Kidney glomerular epithelial cell (primary cell): ENCODE results near the gene DLGAP5.

Experiments used
- DNase-seq: peaks from one replicate; lab custom pipeline; 2025; lab: John Stamatoyannopoulos, UW

DLGAP5 gene

DNA sequence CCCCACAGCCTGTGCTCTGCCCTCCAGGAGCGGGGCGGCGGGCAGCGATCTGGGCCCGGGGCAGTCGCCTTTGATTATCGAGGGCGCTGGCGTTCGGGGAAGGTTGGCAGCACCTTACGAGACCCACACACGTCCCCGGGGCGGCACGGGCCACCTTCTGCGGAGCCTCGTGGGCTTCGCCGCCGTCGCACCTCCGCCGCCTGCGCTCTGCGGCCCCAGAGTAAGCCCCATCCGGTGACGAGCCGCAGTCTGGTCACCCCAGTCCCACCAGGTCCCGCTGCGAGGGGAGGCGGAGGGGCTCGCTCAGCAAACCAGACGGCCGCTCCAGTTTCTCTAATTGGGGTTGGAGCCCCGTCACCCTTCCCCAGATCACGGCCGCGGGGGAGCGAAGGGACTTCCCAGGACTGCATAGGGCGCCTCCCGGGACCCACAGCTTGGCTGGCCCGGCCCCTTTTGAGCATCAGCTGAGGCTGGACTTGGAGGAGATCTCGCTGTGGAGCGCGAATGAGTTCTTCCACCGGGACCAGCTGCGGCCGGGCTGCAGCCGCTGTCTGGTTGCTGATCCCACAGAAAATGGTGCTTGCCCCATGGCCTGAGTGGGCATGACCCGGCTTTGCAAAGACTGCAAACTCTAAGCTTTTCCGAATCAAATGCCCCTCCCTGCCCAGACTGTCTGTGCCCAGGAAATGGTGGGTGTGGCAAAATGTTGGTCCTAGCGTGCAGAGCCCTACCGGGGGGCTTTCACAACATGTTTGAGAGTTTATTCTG, 61.8 kb downstream of the DLGAP5 start:
- peak; percentile 30 for DNase-seq

DNA sequence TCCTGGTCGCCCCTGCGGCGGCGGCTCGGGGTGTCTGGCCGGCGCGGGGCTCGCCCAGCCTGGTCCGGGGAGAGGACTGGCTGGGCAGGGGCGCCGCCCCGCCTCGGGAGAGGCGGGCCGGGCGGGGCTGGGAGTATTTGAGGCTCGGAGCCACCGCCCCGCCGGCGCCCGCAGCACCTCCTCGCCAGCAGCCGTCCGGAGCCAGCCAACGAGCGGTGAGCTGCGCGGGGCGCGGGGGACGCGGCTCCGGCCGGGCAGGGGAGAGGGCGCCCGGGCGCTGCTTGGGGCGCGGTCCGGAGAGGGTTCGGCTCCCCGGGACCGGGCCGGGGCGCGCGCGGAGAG, 62.3 kb downstream of the DLGAP5 start, which contains the start of gene LGALS3:
Gene LGALS3 (plus strand): TSS at position 167 of the 342 bp plus-strand sequence. CDS start 8,122 bp downstream, outside the sequence.
- DNase-seq = peak; percentile 18

DNA sequence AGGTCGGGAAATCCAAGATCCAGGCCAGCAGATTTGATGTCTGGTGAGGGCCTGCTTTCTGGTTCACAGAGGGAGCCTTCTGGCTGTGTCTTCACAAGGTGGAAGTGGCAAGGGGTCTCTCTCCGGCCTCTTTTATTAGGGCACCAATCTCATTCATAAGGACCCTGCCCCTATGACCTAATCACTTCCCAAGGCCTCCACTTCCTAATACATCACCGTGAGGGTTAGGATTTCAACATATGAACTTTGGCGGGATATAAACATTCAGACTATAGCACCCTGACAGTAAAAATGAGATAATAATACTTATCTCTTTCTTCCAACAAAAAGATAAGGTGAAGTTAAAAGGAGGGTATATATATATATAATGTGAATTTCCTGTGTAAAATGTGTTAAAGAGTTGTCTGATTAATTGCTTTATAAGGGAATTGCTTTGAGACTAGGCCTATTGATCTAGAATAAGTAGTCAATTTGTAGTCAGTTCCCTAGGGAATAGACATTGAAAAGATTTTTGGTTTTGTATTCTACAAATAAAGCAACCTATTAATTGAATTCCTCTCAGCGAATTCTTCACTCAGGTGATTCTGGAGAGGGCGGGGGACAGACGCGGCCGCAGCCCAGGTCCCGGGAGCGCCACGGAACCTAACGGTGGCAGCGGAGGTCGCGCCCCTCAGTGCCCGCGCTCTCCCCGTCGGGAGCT, 62.8 kb downstream of the DLGAP5 start:
- DNase-seq = no peak

DNA sequence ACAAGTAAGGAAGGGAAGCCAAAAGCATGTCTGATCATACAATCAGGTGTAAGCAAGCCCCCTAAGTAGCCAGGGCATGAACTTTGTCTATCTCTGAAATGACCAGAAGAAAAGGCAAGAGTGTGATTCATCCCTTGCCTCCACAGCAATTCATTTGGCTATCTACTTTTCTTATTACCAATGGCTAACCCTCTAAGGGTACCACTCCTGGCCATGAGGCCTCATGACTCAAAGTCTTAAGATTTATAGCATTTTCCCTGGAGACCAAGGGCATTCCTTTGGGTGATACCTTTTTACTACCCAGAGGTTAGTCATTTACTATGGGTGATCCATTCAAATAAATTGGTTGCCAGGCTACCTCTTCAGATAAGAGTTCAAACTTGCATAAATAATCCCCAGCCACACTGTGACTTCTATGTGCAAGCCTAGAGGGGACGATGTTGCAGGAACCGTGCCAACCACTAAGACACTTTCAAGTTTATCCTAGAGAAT, 63.9 kb downstream of the DLGAP5 start:
- DNase-seq = peak; percentile 83

DNA sequence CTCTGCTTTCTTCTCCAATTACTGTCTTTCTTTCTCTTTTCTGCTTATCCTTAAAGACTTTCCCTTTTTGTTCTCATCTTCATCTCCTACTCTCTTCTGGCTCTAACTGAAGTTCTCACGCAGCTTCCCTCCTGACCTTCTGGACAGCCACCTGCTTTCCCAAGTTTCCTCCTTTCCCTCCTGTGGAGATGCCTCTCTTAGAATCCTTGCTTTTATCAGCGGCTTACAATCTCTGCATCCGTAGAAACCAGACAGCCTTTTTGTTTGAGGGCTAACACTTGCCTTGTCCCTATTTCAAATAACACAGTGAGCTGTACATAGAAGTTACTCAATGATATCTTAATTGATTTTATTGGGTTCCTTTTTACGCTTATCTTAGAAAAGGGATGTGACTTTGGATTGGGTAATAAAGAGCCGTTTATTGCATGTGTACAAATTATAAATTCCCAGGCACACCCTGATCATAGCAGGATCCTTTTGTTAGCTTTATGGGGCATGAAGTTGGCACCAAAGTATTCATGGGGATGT, 64.4 kb downstream of the DLGAP5 start:
- no peak for DNase-seq

DNA sequence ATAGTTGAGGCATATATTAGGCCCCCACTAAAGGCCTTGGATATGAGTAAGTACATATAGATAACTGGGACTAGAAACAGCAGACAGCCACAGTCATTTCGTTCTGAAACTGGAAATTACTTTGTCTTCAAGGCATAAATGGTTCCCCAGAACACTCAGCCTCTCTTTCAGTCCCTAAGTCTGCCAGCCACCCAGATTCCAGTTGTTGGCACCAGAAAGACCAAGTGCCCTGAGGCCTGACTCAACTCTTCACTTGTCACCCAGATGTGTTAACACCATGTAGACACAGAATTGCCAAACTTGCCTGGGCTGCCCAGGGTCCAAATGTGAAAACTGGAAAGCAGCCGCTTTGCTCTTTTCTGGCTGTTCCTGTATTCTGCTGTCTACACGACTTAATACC, 65.4 kb downstream of the DLGAP5 start:
- no peak for DNase-seq

DNA sequence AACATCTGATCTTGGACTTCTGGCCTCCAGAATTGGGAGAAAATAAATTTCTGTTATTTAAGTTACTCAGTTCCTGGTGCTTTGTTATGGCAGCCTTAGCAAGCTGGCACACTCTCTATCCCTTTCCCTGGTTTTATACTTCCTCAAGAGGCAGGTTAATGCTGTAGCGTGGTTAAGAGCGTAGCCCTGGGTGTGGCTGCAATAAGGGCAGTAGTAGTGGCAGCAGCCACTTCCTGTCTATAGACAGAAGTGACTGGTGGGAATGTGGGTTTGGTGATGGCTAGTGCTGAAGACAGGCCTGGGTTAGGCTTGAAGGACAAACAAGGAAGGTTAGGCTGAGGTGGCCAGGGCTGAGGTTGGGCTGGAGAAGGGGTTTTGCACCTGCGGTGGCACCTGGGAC, 66.0 kb downstream of the DLGAP5 start:
- DNase-seq = no peak

DNA sequence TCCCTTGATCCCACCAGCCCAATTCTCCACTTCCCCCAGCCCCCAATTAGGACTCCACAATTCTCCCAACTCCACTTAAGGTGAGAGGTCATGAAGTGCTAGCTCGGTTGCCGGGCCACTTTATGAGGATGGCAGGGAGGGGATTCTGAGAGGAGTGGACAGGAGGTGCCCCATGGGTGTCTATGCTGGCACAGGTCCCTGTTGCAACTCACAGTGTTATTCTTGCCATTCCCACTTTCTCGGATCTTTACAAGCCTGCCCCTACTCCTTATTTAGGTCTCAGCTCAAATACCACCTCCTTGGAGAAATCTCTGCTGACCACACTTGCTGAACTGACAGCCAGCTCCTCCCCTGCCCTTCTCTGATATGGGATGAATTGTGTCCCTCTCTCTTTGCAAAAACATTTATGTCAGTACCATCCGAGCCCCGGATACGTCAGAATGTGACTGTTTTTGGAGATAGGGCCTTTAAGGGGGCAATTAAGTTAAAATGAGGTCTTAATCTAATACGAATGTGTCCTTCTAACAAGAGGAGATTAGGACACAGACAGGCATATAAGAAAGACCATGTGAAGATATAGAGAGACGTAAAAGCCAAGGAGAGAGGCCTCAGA, 66.5 kb downstream of the DLGAP5 start:
- DNase-seq = no peak

DNA sequence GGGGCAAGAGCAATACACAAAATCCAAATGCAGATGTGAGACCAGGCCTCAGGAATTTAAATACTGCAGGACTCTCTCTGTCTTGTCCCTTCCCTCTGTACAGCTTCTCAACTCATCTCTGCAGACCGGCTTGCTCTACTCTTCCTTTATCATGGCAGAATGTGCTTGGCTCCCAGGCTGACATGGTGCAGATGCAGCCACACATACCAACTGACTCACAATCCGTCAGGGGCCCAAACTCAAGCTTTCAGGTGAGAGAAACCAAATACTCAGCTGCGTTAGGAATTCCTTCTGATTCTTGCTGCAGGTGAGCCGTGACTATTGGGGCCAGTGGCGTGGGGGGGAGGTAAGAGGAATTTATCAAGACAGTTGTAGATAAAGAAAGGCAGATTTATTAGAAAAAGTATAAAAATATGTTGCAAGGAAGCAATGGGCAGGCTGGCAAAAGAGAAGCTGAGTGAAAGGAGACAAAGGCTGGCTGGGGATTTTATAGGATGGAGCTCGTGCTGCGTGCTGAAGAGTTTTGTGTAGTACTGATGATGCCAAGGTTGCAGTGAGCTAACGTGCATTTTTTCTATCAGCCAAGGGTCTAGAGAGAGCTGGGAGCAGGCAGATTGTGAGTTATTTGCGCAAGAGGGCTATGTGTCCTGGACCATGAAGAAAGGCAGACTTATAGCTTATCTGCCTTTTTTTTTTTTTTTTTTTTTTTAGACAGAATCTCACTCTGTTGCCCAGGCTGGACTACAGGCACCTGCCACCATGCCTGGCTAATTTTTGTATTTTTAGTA, 67.3 kb downstream of the DLGAP5 start:
- DNase-seq = no peak

DNA sequence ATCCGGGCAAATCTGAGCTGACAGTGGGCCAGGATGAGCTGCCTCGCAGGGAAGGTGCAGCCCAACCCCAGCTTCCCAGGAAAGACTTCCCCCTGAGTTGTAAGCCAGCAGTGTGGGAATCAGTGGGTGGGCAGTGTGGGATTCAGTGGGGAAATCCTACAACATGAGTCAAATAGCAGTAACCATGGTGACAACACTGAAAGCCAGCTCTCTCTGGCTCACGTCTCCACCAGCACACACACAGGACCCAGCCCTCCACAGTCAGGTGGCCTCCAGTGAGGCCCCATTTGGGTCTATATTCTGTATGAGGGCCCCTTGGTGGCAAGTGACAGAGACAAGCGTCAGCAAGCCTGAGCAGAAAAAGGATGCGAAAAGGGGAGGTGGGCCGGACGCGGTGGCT, 68.3 kb downstream of the DLGAP5 start:
- DNase-seq = peak; percentile 79

DNA sequence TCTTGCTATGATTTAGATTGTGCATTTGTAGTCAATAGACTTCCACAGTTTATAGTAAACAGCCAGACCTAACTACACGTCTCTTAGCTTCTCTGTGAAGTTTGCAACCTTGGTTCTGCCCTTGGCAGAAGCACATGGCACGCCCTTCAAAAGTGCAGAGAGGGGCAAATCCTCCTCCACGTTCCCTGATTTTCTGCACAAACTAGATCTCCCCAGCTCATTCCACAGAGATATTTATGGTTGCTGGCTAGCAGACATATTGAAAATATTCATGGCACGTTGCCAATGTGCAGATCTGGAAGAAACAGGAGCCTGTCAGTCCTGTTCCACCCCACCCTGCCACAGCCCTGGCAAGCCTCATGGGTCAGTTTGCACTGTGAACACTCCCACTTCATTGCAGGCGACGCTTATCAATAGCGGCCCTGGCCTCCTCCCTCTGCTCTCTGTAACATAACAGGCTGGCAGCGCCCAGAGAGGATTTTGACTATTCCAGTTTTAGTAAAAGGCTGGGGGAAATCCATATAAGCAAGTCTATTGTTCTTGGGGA, 68.9 kb downstream of the DLGAP5 start:
- DNase-seq = peak; percentile 7

DNA sequence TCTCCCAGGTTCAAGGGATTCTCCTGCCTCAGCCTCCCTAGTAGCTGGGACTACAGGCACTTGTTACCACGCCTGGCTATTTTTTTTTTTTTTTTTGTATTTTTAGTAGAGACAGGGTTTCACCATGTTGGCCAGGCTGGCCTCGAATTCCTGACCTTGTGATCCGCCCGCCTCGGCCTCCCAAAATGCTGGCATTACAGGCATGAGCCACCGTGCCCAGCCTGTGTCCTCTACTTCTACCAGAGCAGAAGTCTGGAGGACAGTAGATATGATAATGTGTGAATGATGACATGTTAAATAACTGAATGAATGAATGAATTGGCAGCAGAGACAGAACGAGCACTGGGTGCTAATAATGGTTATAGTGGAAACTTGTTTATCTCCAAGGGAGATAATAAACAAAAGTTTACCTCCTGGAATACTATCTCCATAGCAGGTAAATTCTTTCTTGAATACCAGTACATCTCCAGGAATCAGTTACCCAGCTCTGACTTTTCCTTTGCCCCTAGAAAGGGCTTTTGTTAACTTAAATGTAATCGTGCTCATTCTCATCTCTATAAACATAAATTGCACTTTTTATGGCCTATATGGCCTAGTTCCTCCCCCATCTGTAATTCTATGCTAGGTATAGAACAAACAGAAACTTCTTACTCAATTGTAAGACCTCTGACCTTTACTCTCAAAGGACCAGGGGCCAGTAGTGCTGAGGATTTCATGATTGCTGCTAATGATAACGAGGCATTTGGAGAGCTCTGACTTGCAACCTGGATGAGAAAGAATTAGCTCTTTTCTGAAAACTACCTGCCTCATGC, 69.6 kb downstream of the DLGAP5 start:
- no peak for DNase-seq

DNA sequence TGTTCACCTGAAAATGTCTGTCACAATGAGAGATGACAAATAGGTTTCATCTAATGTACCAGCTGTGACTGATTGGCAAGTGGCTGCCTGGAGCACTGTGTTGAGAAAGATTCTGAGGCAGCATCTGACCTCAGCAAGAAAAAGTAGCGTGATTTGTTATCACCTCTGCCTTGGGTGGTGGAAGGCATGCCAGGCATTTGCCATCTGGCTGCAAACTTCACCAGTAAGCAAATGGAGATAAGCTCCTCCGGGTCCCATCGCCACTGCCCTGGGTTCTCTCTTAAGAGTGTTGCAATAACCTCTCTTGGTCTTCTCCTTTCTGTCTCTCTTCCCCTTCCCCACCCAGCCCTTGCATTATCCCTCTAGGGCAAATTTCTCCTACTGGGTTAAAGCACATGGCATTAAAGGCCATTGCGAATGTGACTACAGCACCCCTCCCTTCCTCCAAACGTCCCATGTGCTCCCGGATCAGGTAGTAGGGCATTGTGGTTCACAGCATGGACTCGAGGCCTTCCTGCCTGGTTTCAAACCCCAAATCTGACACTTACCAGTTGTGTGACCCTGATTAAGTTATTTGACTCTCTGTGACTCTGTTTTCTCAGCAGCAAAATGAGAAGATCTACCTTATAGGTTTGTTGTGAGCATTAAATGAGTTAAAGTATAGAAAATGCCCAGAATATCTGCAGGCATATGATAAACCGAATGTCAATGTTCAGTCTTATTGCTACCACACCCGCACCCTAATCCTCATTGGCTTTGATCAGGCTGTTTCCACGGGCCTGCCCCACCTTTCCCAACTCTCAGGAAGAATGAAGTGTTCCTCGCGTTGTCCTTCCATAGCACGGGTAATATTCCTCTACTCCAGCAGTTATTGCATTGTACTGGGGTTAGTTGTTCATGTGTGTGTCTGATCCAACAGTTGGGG, 70.6 kb downstream of the DLGAP5 start:
- no peak for DNase-seq

DNA sequence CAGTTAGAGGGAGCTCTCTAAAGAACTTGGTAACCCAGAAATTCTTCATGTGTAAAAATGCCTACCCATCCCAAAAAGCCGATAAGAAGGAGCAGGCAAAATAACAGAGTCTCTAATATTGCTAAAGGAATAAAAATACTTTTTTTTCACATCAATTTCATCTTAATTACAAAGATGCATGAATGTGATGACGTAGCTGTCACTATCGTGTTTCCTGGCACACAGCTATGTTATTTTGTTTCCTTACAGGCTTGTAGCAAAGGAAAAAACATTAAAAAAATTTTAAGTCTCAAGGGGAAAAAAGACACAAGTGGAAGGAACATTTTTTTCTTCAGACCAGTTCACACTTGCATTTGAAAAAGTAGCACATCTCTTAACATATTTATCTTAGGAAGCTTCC, 72.6 kb downstream of the DLGAP5 start:
- no peak for DNase-seq

DNA sequence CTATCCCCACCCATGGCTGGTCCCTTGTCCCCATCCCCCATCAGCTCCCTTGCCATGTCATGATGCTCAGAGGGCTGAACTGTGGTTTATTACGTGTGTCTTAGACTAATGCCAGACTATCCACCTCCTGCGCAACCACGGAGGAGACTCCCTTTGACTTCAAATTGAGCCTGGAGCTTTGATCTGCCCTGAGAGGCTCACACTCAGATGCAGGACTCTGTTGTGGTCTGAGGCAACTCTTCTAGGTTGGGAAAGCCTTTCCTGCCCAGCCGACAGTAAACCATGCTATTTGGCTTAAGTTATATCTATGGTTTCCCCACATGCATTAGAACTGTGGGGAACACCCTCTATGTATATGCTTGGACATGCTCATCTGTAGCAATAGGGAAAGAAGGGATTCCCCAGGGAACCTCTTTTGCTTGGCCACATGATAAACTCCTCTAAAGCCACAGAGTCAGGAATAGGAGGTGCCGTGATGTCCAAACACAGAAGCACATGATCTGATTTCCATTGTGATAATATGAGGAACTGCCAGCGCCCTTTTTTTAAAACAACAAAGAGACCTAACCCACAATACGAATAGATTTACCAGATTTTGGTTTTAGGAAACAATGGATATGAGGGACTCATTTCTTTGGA, 73.5 kb downstream of the DLGAP5 start:
- no peak for DNase-seq

DNA sequence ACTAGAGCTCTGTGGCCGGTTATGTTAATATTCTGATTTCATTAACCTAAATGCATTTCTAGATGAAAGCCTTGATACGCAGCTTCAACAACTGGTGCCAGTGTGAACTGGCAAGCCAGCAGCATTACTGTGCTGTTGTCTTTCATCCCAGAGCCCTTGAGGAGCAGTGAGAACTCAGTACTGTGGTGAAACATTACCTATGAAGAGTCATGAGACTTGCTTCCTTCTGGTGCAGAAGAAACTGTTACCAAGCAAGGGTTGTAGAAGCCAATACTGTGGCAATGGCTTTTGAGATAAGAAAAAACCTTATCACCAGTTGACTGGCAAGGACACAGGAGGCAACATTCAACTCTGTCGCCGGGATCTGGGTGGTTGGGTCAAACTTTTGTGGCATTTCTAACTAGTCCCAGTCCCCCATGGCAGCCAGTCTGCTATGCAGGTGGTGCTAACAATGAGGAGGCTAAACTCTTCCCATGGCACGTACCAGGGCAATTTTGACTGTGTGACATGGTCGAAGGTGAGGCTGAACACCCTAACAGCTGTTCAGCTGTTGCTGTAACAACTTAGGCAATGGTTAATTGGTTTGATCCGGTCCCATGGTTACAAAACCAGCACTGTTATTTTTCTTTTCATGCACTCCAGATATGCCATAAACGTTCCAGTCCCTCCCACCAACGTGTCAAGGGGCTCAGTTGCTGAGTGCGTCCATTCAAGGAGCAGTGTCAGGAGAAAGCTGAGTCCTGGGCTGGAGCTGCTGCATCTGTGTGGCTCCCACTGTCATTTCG, 74.9 kb downstream of the DLGAP5 start:
- no peak for DNase-seq

DNA sequence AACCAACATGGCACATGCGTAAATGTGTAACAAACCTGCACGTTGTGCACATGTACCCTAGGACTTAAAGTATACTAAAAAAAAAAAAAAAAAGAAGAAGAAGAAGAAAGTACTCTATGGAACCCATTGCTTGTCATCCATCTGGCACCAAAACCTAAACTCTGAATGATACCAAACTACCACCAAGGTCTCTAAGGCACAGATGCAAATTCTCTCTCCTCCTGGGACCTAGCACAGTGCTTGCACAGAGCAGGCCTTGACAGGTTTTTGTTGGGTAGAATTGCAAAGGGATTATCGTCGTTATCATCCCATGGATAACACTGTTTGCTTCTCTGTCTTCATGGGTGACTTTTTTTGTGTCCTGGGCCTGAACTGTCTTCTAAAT, 75.5 kb downstream of the DLGAP5 start:
- no peak for DNase-seq

DNA sequence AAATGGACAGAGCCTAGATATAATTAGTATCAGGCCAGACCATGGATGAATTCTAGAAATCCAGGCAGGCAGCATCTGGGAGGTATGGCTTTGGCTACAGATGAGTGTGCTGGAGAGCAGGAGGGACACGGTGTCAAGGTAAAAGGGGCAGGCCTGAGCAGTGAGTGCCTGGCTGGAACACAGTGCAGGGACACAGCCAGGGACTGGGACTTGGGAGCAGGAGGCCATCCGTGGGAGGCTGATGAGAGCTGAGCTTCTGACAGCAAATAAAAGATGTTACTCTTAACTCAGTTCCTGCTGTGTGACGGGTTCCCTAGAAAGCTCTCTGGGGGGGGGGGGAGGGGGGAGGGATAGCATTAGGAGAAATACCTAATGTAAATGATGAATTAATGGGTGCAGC, 75.9 kb downstream of the DLGAP5 start:
- no peak for DNase-seq
